ENCODE results near the gene GK. TPM values are rescaled to one million over a fixed set of nuclear protein-coding genes. Genes with fewer than 3 reads are reported as not detected.

The GK gene
- total and polyA plus RNA-seq, 2 donors (not counting 3 experiments of a cell fraction or from before 2014, with no cell fraction given): 2.7 to 7.6 TPM

- H4K20me1 ChIP-seq (replicated peaks; ENCODE audit: control insufficient read depth, extremely low read depth, insufficient read depth, low read length): no peaks in the 10 kb centered on the region
- H3K9me3 ChIP-seq (replicated peaks; ENCODE audit: control insufficient read depth, insufficient read depth, low read length): no peaks in the 10 kb centered on the region
- no peaks in the 10 kb centered on the region for H3K79me2 ChIP-seq (ENCODE audit: control insufficient read depth, insufficient read depth, low read length)
- POLR2A ChIA-PET: no interaction called here
- no peak for FAIRE-seq
- TF ChIP-seq GATA2 (IDR thresholded peaks at IDR 0.05; ENCODE audit: insufficient read depth, insufficient read length, low read depth, low read length): no peak
- no peak for TF ChIP-seq JUN (IDR thresholded peaks at IDR 0.05; ENCODE audit: borderline replicate concordance, insufficient read depth, insufficient read length, low read depth)
- no peak for TF ChIP-seq CTCF (IDR thresholded peaks at IDR 0.05; ENCODE audit: extremely low read depth in 1 of 2, insufficient read depth in 1 of 2, low read depth in 1 of 2, low read length in 2 of 2)
- no peak for TF ChIP-seq POLR2AphosphoS5 (IDR thresholded peaks at IDR 0.05; ENCODE audit: insufficient read depth, low read depth, low read length)
- no peak for TF ChIP-seq MYC (IDR thresholded peaks at IDR 0.05; ENCODE audit: low read depth, low read length)
- no peak for TF ChIP-seq FOS (IDR thresholded peaks at IDR 0.05; ENCODE audit: borderline replicate concordance, insufficient read depth, low read length)
- TF ChIP-seq POLR2A (IDR thresholded peaks at IDR 0.05; ENCODE audit: low read depth, low read length): no peak
- no peak for TF ChIP-seq MAX (IDR thresholded peaks at IDR 0.05; ENCODE audit: insufficient read depth, insufficient read length)
- TF ChIP-seq EZH2 (IDR thresholded peaks at IDR 0.05; ENCODE audit: borderline replicate concordance, low read depth, low read length, severe bottlenecking): no peak
- DNase-seq (ENCODE audit: low read depth, low spot score): no peak
- no peak overlapping the region for H3K4me2 ChIP-seq (ENCODE audit: insufficient read depth, low read length)
- no peaks in the 10 kb centered on the region for H3K36me3 ChIP-seq (ENCODE audit: control insufficient read depth in 2 of 2, extremely low read depth in 1 of 2, insufficient read depth in 2 of 2, low read length in 2 of 2)
- no TSS peak for BruUV-seq (replicated peaks)
- no peaks in the 10 kb centered on the region for H3K27me3 ChIP-seq (ENCODE audit: control insufficient read depth in 2 of 2, insufficient read depth in 2 of 2, low read length in 2 of 2)
- no peak overlapping the region for H3K9ac ChIP-seq (replicated peaks; ENCODE audit: extremely low read depth, insufficient read depth, low read length)
- intact Hi-C loops (cut with micrococcal nuclease) (no loop called here), dilution Hi-C loops (cut with MboI; ENCODE audit: extremely low pct_ligation_motif_present, low sequenced_read_pairs) (no loop called here)
- H3K9me1 ChIP-seq (replicated peaks; ENCODE audit: control insufficient read depth, extremely low read depth, insufficient read depth, low read length): no peaks in the 10 kb centered on the region
- no peak overlapping the region for H3K27ac ChIP-seq (ENCODE audit: insufficient read depth, low read depth, low read length)
- H3K4me3 ChIP-seq (replicated peaks in 1 of 3; ENCODE audit: insufficient read depth in 1 of 3, low read depth in 1 of 3, low read length in 3 of 3): no peak overlapping the region
- H3K4me1 ChIP-seq (ENCODE audit: control insufficient read depth, extremely low read depth, insufficient read depth, low read length): no peaks in the 10 kb centered on the region
- H2AFZ ChIP-seq (ENCODE audit: low read depth, low read length): no peak overlapping the region
- CTCF ChIA-PET: no interaction called here
Observed at GRCh38 chrX:30702736-30703135, 49.5 kb downstream of the GK start.
